ENCODE results near the gene PNPLA6. TPM values are rescaled to one million over a fixed set of nuclear protein-coding genes. Genes with fewer than 3 reads are reported as not detected.

Gene PNPLA6
- total and polyA plus RNA-seq, 2 of the 13 experiments (the other 11 are each of a cell fraction or from before 2014, with no cell fraction given), result 24.9 to 28.2 TPM

DNA sequence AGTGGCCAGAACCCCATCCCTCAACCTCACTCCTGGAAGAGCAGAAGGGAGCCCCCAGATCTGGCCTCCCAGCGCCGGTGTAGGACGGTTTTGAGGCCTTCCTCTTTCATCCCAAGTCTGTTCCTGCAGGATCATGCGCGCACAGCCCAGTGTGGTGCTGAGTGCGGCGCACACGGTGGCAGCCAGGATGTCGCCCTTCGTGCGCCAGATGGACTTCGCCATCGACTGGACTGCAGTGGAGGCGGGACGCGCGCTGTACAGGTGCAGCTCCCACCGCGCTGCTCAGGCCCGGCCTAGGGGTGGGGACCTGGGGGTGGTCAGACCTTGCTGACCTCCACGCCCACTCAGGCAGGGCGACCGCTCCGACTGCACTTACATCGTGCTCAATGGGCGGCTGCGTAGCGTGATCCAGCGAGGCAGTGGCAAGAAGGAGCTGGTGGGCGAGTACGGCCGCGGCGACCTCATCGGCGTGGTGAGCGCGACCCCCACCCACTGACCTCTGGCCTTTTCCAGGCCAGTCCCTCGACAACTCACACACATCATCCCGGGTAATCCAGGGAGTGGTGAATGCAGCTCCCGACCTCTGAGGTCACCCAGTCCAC, 14.8 kb downstream of the PNPLA6 start (continued):
- TF ChIP-seq NR1H2 (CRISPR knock-in tag; IDR thresholded peaks at IDR 0.05; ENCODE audit: borderline replicate concordance, low read depth) (no peak), PHF20 (CRISPR knock-in tag; IDR thresholded peaks at IDR 0.05) (no peak), ZNF3 (CRISPR knock-in tag; IDR thresholded peaks at IDR 0.05) (no peak)
- TF ChIP-seq, protein P1, sequence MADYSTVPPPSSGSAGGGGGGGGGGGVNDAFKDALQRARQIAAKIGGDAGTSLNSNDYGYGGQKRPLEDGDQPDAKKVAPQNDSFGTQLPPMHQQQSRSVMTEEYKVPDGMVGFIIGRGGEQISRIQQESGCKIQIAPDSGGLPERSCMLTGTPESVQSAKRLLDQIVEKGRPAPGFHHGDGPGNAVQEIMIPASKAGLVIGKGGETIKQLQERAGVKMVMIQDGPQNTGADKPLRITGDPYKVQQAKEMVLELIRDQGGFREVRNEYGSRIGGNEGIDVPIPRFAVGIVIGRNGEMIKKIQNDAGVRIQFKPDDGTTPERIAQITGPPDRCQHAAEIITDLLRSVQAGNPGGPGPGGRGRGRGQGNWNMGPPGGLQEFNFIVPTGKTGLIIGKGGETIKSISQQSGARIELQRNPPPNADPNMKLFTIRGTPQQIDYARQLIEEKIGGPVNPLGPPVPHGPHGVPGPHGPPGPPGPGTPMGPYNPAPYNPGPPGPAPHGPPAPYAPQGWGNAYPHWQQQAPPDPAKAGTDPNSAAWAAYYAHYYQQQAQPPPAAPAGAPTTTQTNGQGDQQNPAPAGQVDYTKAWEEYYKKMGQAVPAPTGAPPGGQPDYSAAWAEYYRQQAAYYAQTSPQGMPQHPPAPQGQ (CRISPR knock-in tag; IDR thresholded peaks at IDR 0.05; ENCODE audit: borderline replicate concordance), result no peak
- TF ChIP-seq, protein P2, sequence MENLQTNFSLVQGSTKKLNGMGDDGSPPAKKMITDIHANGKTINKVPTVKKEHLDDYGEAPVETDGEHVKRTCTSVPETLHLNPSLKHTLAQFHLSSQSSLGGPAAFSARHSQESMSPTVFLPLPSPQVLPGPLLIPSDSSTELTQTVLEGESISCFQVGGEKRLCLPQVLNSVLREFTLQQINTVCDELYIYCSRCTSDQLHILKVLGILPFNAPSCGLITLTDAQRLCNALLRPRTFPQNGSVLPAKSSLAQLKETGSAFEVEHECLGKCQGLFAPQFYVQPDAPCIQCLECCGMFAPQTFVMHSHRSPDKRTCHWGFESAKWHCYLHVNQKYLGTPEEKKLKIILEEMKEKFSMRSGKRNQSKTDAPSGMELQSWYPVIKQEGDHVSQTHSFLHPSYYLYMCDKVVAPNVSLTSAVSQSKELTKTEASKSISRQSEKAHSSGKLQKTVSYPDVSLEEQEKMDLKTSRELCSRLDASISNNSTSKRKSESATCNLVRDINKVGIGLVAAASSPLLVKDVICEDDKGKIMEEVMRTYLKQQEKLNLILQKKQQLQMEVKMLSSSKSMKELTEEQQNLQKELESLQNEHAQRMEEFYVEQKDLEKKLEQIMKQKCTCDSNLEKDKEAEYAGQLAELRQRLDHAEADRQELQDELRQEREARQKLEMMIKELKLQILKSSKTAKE (CRISPR knock-in tag; IDR thresholded peaks at IDR 0.05; ENCODE audit: borderline replicate concordance), result no peak
- TF ChIP-seq, protein P3, sequence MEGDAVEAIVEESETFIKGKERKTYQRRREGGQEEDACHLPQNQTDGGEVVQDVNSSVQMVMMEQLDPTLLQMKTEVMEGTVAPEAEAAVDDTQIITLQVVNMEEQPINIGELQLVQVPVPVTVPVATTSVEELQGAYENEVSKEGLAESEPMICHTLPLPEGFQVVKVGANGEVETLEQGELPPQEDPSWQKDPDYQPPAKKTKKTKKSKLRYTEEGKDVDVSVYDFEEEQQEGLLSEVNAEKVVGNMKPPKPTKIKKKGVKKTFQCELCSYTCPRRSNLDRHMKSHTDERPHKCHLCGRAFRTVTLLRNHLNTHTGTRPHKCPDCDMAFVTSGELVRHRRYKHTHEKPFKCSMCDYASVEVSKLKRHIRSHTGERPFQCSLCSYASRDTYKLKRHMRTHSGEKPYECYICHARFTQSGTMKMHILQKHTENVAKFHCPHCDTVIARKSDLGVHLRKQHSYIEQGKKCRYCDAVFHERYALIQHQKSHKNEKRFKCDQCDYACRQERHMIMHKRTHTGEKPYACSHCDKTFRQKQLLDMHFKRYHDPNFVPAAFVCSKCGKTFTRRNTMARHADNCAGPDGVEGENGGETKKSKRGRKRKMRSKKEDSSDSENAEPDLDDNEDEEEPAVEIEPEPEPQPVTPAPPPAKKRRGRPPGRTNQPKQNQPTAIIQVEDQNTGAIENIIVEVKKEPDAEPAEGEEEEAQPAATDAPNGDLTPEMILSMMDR (CRISPR knock-in tag; IDR thresholded peaks at IDR 0.05), result no peak
- TF ChIP-seq, protein P4, sequence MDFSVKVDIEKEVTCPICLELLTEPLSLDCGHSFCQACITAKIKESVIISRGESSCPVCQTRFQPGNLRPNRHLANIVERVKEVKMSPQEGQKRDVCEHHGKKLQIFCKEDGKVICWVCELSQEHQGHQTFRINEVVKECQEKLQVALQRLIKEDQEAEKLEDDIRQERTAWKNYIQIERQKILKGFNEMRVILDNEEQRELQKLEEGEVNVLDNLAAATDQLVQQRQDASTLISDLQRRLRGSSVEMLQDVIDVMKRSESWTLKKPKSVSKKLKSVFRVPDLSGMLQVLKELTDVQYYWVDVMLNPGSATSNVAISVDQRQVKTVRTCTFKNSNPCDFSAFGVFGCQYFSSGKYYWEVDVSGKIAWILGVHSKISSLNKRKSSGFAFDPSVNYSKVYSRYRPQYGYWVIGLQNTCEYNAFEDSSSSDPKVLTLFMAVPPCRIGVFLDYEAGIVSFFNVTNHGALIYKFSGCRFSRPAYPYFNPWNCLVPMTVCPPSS (IDR thresholded peaks at IDR 0.05), result no peak

Data from HepG2 (cell line).